Muscle layer of colon (tissue), 2 donors: ENCODE measurements around the gene TTC27.
"Not testable (repeated sequence)": the region's sequence is repeated elsewhere in the genome, so short reads cannot be mapped to it uniquely, and the experiment has no call there.

Experiments
- H3K27ac ChIP-seq: one replicate; pipeline ENCODE4 v1.7.0; 2013; ENCODE audit warnings: low read depth, mild to moderate bottlenecking, low read length, moderate library complexity
- H3K27me3 ChIP-seq, 2 donors: one replicate each; pipeline ENCODE4 v1.7.0; 2013; ENCODE audit warnings: low read length in 2 of 2, mild to moderate bottlenecking in 2 of 2; ENCODE audit not compliant: insufficient read depth in 2 of 2, control insufficient read depth in 1 of 2
- H3K36me3 ChIP-seq: one replicate; pipeline ENCODE4 v1.7.0; 2013; ENCODE audit warnings: mild to moderate bottlenecking, low read length; ENCODE audit not compliant: insufficient read depth
- H3K4me1 ChIP-seq: one replicate; pipeline ENCODE4 v1.7.0; 2013; ENCODE audit warnings: mild to moderate bottlenecking, low read length; ENCODE audit not compliant: insufficient read depth
- H3K4me3 ChIP-seq, 2 donors: one replicate each; pipeline ENCODE4 v1.7.0; 2013; ENCODE audit warnings: low read length in 2 of 2, low read depth in 1 of 2, mild to moderate bottlenecking in 1 of 2, moderate library complexity in 1 of 2
- H3K9ac ChIP-seq: one replicate; pipeline ENCODE4 v1.7.0; 2013; ENCODE audit warnings: low read length
- H3K9me3 ChIP-seq: one replicate; pipeline ENCODE4 v1.7.0; 2013; ENCODE audit warnings: mild to moderate bottlenecking, low read length
- donor health status: abdominal sarcoma.
- donor health status: Adenocarcinoma of cecum.

Gene TTC27

GRCh38 chr2:32745191-32745590 lies 117.3 kb downstream of the TTC27 start:
- H3K36me3 ChIP-seq, result no peaks in the 10 kb centered on the region
- H3K27ac ChIP-seq, result no peak overlapping the region
- H3K27me3 ChIP-seq, result no peaks in the 10 kb centered on the region
- H3K4me3 ChIP-seq, result no peak overlapping the region
- H3K9me3 ChIP-seq, result no peaks in the 10 kb centered on the region
- H3K4me1 ChIP-seq, result peaks cover 3% of the 10 kb centered on the region
- H3K9ac ChIP-seq, result no peak overlapping the region

DNA sequence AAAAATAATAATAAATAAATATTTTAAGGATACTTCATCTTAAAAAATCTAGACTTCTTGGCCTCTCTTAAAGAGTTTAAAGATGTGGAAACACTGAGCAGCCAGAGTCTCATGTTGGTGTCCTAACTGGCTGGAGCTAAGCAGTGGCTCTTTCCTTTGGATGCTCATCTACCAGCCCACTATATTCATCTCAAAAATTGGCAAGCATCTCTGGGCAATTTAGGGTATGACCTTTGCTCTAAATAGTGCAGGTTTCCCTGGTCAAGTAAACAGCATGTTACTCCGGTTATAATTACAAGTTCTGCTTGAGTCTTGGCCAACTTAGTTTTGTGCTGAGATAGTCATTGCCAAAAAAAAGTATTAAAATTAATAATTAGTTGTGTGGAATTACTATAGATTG lies 117.8 kb downstream of the TTC27 start:
- Histone ChIP-seq H3K27ac (no peak overlapping the region), H3K9me3 (no peaks in the 10 kb centered on the region), H3K4me3 (no peak overlapping the region), H3K9ac (no peak overlapping the region), H3K36me3 (no peaks in the 10 kb centered on the region), H3K4me1 (peaks cover 3% of the 10 kb centered on the region), H3K27me3 (no peaks in the 10 kb centered on the region)

DNA sequence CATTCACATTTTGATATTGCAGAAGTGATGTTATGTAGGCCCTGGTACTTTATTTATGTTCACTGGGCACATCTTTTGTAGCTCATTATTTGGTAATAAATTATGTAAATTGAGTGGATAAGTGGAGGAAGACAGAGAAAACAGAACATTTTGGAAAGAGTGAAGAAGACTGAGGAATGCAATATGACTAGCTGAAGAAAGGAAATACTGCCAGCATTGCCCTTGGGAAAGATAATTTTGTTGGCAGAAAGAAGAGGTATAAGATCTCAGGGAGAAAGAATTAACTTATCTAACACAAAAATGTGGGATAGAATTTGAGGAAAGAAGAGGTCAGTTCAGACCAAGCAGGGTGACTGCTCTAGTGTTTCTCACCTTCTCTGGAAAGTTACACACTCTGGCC lies 118.8 kb downstream of the TTC27 start:
- Histone ChIP-seq H3K4me1 (peaks cover 3% of the 10 kb centered on the region), H3K9ac (no peak overlapping the region), H3K27me3 (no peaks in the 10 kb centered on the region), H3K4me3 (no peak overlapping the region), H3K36me3 (no peaks in the 10 kb centered on the region), H3K9me3 (no peaks in the 10 kb centered on the region), H3K27ac (no peak overlapping the region)

DNA sequence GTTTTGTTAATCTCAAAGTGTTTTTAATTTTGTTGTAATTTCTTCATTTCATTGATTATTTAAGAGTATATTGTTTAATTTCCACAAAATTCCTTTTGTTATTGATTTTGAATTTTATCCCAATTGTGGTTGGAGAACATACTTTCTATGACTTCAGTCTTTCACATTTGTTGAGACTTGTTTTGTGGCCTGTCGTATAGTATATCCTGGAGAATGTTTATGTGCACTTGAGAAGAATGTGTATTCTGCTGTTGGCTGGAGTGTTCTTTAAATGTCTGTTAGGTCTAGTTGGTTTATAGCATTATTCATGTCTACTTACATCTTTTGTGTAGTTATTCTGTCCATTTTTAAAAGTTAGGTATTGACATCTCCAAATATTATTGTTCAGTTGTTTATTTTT lies 120.3 kb downstream of the TTC27 start:
- H3K4me3 ChIP-seq, result no peak overlapping the region
- H3K27ac ChIP-seq, result no peak overlapping the region
- H3K9ac ChIP-seq, result no peak overlapping the region
- H3K9me3 ChIP-seq, result no peaks in the 10 kb centered on the region
- no peaks in the 10 kb centered on the region for H3K36me3 ChIP-seq
- peaks cover 9% of the 10 kb centered on the region for H3K4me1 ChIP-seq
- no peaks in the 10 kb centered on the region for H3K27me3 ChIP-seq

GRCh38 chr2:32750880-32751279 lies 123.0 kb downstream of the TTC27 start:
- H3K36me3 ChIP-seq, result no peaks in the 10 kb centered on the region
- H3K4me3 ChIP-seq, result no peak overlapping the region
- no peak overlapping the region for H3K27ac ChIP-seq
- no peak overlapping the region for H3K9ac ChIP-seq
- no peaks in the 10 kb centered on the region for H3K9me3 ChIP-seq
- peaks cover 6% of the 10 kb centered on the region for H3K4me1 ChIP-seq
- no peaks in the 10 kb centered on the region for H3K27me3 ChIP-seq

- H3K4me3 ChIP-seq, result no peak overlapping the region
- no peaks in the 10 kb centered on the region for H3K36me3 ChIP-seq
- no peak overlapping the region for H3K27ac ChIP-seq
- no peaks in the 10 kb centered on the region for H3K9me3 ChIP-seq
- no peaks in the 10 kb centered on the region for H3K27me3 ChIP-seq
- no peak overlapping the region for H3K9ac ChIP-seq
- H3K4me1 ChIP-seq, result peaks cover 6% of the 10 kb centered on the region
These were observed 124.4 kb downstream of the TTC27 start for GRCh38 chr2:32752205-32752604.

- Histone ChIP-seq H3K36me3 (no peaks in the 10 kb centered on the region), H3K4me3 (no peak overlapping the region), H3K27ac (no peak overlapping the region), H3K4me1 (peaks cover 6% of the 10 kb centered on the region), H3K27me3 (no peaks in the 10 kb centered on the region), H3K9ac (no peak overlapping the region), H3K9me3 (no peaks in the 10 kb centered on the region)
These were observed 125.1 kb downstream of the TTC27 start for GRCh38 chr2:32752952-32753351.

- H3K4me1 ChIP-seq, H3K9ac ChIP-seq, H3K27me3 ChIP-seq, H3K9me3 ChIP-seq, H3K36me3 ChIP-seq, H3K27ac ChIP-seq, H3K4me3 ChIP-seq: not testable (repeated sequence)
These were observed 126.8 kb downstream of the TTC27 start for GRCh38 chr2:32754676-32755075.

DNA sequence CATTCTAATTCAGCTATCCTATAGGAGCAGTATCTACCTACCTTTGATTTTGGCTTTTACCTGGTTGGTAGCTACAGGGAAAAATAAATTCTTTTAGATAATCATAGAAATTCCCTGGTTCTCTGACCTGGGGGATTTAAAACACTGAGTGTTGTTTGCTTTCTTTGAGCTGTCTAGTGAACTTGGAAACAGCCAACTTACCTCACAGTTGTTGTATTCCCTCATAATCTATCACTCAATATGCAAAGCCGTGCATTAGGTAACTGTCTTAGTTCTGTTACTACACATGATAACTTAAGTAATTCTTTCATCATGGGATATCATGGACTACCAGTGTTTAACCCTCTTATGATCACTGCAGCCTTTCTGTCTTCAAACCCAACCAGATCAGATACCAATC lies 127.8 kb downstream of the TTC27 start:
- Histone ChIP-seq H3K36me3 (no peaks in the 10 kb centered on the region), H3K4me3 (no peak overlapping the region), H3K4me1 (peaks cover 6% of the 10 kb centered on the region), H3K27ac (no peak overlapping the region), H3K9me3 (no peaks in the 10 kb centered on the region), H3K9ac (no peak overlapping the region), H3K27me3 (no peaks in the 10 kb centered on the region)

DNA sequence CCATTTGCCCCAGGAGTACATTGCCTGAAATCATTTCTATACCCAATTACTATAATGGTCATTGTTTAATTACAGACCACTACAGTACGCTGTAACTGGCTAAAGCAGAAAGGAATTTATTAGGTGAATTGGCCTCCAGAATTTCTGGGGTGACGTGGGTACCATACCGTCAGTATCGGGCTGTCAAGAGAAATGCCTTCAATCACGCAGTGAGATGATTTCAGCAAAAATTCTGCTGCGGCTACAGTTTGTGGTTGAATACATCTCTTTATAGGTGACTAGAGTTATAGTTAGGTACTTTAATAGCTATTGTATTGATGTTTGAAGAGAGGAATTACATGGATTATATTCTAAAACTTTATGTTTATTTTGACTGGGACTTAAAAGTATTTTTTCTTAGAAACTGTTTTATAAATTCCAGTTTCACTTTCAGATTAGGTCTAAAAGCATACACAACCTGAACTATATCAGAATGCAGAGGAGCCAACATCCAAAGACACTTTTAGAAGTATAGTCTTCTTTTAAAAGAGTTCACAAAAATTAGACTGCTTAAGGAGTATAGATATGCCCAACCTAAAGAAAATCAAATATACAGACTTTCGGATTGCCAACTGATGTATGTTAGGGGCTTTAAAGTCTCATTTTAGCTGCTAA lies 128.4 kb downstream of the TTC27 start:
- H3K4me3 ChIP-seq, result no peak overlapping the region
- H3K27ac ChIP-seq, result no peak overlapping the region
- no peak overlapping the region for H3K9ac ChIP-seq
- H3K36me3 ChIP-seq, result no peaks in the 10 kb centered on the region
- peaks cover 6% of the 10 kb centered on the region for H3K4me1 ChIP-seq
- H3K27me3 ChIP-seq, result no peaks in the 10 kb centered on the region
- no peaks in the 10 kb centered on the region for H3K9me3 ChIP-seq

DNA sequence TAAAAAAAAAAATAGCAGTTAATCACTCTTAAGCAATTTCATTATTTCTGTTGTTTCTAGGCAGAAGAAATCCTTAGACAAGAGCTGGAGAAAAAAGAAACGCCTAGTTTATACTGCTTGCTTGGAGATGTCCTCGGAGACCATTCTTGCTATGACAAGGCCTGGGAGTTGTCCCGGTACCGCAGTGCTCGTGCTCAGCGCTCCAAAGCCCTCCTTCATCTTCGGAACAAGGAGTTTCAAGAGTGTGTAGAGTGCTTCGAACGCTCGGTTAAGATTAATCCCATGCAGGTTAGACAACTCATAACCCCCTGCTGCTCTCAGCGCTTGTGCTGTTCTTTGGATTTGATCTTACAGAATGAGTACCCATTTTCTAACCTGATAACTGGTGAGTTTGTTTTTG lies 130.4 kb downstream of the TTC27 start:
- H3K4me3 ChIP-seq, result no peak overlapping the region
- H3K9me3 ChIP-seq, result no peaks in the 10 kb centered on the region
- no peak overlapping the region for H3K9ac ChIP-seq
- H3K36me3 ChIP-seq, result peaks cover 4% of the 10 kb centered on the region
- no peaks in the 10 kb centered on the region for H3K27me3 ChIP-seq
- no peaks in the 10 kb centered on the region for H3K4me1 ChIP-seq
- H3K27ac ChIP-seq, result no peak overlapping the region

GRCh38 chr2:32760628-32761027 lies 132.8 kb downstream of the TTC27 start:
- Histone ChIP-seq H3K4me3 (no peak overlapping the region), H3K36me3 (peaks cover 5% of the 10 kb centered on the region), H3K4me1 (no peaks in the 10 kb centered on the region), H3K27me3 (no peaks in the 10 kb centered on the region), H3K27ac (no peak overlapping the region), H3K9me3 (no peaks in the 10 kb centered on the region), H3K9ac (no peak overlapping the region)
